ENCODE data around the gene OPTC.
"Not testable (repeated sequence)": the region's sequence is repeated elsewhere in the genome, so short reads cannot be mapped to it uniquely, and the experiment has no call there.

The OPTC gene, protein sequence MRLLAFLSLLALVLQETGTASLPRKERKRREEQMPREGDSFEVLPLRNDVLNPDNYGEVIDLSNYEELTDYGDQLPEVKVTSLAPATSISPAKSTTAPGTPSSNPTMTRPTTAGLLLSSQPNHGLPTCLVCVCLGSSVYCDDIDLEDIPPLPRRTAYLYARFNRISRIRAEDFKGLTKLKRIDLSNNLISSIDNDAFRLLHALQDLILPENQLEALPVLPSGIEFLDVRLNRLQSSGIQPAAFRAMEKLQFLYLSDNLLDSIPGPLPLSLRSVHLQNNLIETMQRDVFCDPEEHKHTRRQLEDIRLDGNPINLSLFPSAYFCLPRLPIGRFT

DNA sequence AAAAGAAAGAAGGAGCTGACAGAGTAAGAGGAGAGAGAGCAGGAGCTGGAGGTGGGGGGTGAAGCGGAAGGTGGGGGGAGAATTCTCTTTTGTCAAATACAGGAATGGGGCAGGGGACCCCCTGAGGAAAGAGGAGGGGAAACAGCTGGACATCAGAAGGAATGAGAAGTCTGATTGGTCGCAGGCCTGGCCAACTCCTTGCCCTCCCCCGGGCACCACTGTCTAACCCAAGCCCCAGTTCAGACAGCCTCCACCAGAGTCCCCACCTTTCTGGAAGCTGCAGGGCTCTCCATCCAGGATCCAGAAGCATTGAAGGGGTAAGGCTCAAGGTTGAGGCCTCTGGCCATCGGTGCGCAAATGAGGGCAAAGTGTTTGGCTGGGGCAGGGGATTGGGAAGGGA lies at the start of gene OPTC:
Gene OPTC (plus strand): TSS at position 253 of the 400 bp plus-strand sequence. CDS start 1,853 bp downstream, outside the sequence.
- no peak for DNase-seq

- no peak for DNase-seq
These were observed 49.8 kb upstream of the OPTC start for GRCh38 chr1:203444171-203444576.

DNA sequence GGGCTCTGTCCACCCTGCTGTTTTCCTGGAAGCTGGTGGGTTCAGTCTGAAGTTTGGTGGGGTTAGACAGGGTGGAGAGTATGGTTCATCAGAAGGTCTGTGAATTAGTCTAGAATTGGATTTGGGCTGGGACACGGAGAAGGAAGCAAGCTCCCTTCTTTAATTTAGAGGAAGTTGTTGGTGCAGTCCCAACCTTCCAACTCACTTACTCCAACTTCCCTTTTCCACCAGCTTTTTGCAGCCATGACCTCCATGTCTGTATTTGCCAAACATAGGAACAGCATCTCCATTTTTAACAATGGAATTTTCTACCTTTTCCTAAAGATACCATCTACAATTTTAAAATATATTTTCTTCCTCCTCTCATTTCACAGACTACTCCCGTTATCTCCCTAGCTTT lies 46.8 kb upstream of the OPTC start:
- DNase-seq, result peak; percentile 38

DNA sequence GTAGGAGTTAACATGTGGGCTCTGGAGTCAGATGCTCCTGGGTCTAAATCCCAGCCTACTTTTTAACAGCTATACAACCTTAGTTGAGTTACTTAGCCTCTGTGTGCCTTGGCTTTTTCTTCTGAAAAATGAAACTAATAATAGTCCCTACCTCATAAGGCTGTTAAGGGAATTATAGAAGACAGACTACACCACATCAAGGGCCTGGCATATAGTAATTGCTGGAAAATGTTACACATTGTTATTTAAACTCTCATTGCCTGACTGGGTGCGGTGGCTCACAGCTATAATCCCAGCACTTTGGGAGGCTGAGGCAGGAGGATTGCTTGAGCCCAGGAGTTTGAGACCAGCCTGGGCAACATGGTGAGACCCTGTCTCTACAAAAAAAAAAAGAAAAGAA lies 46.4 kb upstream of the OPTC start:
- DNase-seq, result not testable (repeated sequence)

DNA sequence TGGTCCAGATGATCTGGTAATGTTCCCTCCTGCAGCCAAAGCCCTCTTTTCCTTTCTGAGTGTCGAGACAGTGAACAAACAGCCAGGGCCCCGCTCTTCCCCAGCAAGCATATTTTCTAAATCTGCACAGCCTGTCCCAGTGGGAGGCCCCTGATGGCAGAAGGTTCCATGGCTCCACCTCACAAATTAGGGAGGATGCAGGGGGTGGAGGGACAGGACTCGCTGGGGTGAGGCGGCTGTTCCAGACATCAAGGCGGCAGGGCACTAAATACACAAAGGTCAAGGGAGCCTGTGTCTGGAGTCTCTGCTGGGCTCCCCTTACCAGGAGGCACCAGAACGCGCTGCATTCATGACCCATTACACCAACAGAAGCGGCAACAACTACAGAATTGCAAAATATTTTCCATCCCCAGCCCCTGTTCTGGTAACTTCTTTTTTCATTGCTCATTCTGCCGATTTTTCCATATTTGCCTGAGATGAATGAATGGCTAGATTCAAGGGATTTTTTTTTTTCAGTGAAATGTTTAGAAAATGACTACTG lies 45.4 kb upstream of the OPTC start:
- no peak for DNase-seq

- no peak for DNase-seq
These were observed 44.0 kb upstream of the OPTC start for GRCh38 chr1:203450001-203450400.

DNA sequence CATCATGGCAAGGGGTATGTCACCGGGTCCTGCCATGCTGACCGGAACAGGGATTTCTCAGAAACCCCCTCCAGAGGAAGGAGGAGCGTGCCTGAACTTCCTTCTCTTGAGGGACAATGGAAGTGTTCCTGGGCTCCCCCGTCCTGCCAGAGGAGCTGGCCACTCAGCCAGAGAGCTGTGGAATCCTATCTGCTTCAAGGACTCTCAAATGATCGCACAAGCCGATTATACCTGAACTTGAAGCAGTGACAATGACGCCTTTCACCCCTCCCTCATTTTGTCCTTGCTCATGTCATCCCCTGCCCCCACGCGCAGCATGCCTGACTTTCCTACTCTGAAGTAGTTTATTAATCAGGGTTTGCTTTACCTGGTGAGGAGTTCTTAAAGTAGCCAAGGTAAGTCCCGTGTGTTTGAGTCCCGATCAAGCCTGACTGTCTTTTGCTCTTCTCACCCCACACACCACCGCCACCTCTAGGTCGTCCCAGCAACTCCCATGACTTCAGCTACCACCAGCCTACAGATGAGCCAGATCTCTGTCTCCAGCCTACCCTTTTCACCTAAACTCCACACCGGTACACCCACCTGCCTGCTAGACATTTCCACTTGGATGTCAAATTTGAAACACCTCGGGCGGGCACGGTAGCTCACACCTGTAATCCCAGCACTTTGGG lies 43.3 kb upstream of the OPTC start:
- DNase-seq, result no peak

- DNase-seq, result no peak
These were observed 41.8 kb upstream of the OPTC start for GRCh38 chr1:203451836-203452784.

DNA sequence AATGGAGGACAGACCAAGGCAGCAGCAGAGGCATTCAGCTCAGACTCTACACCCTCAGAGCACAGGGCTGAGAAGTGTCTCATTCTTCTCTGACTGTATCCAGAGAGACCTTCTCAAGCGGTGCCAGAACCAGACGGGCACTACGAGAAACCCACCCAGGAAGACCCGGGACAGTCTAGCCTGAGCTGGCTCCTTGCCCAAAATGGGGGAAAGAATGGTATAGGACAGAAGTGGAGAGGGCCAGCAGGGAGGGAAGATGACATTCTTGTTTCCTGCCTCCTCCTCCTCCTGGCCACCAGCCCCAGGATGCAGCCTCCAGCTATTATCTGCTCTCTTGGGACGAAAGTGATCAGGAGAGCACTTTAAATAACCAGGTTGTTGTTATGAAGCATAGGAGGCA lies 40.9 kb upstream of the OPTC start:
- DNase-seq, result no peak

DNA sequence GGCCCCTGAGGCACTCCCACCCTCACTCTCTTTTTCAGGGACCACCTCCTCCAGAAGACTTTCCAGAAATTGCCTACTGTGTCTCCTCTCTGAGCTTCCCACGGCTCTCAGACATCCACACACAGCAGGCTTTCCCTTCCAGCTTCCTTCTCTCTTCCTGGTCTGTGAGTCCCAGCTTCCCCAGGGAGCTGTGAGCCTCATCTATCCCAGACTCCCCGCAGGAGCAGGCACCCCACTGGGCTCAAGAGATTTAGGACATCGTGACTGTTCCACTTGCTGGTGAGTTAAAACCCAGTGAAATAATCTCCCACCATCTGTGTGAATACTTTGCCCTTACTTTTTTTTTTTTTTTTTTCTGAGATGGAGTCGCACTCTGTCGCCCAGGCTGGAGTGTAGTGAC lies 40.3 kb upstream of the OPTC start:
- no peak for DNase-seq

DNA sequence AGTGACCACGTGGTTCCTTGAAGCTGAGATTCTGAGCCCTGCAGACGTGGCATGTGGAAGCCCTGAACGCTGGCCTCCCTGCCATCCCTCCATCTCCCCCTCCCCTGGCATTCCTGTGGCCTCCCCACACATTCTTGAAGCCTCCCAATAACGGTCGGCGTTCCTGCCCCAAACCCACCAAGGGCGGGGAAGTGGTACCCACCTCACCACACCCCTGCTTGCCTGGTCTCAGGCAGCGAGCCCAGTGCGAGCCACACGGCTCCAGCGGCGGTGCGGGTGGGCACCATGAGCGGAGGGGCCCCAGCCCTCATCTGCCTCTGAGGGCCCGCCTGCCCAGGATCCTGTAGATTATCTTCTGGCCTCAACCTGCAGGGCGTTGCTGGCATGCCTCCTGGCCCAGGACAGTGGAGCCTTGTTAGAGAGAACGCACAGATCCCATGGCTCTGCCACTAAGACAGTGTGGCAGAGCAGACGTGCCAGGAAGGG lies 38.9 kb upstream of the OPTC start:
- no peak for DNase-seq

DNA sequence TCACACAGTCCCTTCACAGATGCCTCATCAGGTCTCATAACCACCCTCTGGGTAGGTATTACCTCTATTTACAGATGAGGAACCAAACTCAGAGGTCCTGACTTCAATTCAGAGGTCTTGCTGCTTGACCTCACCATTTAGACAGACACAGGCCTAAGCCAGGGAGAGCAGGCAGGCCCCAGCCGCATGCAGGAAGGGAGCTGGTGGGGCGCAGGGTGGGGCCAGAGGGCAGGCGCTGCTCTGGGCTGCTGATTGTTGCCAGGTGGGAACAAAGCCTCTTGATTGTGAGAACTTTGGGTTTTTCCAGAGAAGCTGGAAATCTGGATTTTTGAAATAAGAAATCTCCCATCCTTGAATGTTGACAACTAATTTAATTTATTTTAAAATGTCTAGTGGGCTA lies 38.2 kb upstream of the OPTC start:
- no peak for DNase-seq

GRCh38 chr1:203456577-203456976 lies 37.4 kb upstream of the OPTC start:
- DNase-seq, result no peak

DNA sequence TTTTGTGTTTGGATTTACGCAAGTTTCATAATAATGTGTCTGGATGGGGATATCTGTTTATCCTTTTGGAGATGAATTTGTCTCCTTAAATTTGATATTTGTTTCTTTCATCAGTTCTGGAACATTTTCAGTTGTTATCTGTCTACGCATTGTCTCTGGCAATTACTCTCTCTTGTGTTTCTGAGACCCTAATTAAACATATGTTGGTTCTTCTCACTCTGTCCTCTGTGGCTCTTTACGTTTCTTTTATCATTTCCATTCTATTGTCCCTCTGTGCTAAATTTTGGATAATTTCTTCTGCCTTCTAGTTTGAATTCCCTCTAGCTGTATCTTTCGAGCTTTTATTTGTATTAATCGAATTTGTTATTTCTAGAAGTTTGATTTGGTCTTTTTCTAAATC lies 35.9 kb upstream of the OPTC start:
- DNase-seq, result no peak

DNA sequence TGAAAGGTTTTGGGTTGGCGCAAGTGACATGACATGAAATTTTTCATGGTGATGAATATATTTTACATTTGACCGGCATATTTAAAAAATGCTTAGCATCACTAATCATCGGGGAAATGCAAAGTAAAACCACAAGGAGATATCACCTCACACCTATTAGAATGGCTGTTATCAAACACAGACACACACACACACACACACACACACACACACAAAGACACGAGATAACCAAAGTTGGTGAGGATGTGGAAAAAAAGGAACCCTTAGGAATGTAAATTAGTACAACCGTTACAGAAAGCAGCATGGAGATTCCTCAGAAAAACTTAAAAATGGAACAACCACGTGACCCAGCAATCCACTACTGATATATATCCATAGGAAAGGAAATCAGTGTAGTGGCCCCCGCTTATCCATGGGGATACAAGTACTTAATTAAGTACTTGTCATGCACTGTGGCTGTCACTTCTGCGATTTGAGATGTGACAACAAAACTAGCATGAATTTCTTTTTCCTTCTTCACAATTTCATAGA lies 34.2 kb upstream of the OPTC start:
- DNase-seq, result no peak

DNA sequence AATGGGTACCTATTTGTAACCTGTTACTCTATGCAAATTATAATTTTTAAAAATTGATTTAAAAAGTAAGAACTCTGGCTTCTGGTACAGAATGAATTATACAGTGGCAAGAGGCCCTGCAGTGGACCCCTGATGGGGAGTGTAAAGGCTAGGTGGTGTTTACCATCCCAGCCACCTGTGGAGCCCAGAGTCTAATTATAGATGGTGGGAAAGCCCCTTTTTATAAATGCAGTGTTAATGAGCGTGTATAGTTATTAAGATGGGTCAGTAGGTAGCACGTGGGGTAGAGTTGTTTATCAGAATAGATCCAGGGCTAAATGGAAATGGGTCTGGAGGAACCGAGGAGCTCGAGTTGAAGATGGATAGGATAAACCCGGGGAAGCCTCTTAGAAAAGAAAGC lies 32.2 kb upstream of the OPTC start:
- no peak for DNase-seq

DNA sequence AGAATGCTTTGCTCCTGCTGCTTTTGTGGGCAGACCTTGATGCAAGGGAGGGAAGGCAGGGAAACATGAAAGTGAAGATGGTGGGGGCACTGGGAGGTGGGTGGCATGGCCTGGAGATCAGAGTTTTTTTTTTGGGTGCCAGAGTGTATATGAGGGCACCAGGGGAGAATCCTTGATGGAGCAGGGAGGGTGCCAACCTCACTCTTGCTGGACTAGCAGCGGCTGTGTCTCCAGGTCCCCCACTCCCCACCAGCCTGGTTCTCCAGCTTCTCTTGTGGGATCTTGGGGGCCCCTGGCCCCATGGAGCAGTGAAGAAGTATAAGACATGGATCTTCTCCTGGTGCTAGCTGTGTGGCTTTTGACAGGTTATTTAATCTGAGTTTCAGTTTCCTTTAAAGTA lies 31.8 kb upstream of the OPTC start:
- DNase-seq, result no peak

GRCh38 chr1:203462878-203463277 lies 31.1 kb upstream of the OPTC start:
- DNase-seq, result no peak

GRCh38 chr1:203463469-203464062 lies 30.4 kb upstream of the OPTC start:
- DNase-seq, result no peak

- DNase-seq, result no peak
These were observed 29.7 kb upstream of the OPTC start for GRCh38 chr1:203464226-203464625.

GRCh38 chr1:203464743-203465142 lies 29.2 kb upstream of the OPTC start:
- no peak for DNase-seq

DNA sequence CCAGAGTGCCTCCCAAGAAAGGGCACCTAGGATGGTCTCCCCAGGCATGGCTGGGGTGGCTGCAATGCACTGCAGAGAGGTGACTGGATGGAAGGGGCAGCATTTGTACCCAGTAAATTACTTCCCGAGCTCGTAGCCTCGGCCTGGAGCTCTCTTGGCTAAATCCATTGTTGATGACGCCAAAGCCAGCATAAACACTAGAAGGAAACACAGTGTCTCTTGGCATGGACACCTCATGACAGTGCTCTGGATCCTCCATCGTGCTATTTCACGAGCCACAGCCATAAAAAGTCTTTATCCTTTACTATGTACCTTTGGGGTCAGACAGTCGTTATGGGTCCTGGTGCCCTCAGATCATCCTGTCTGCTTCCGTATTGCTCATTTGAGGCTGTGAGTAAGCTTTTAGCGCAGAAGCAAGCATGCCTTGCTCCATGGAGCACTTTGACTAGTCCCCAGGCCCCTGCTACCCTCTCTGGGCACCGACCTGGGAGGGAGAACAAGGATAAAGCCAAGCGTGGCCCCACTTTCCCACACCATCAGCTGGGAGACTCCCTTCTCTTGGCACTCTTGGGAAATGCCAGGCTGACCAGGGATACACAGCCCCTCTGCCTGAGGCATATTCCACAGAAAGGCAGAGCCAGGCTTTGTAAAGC lies 28.7 kb upstream of the OPTC start:
- no peak for DNase-seq

All from MV-4-11 (cell line).